OCI-LY1 (cell line): Measurements from ENCODE around the gene LMTK2.

ENCODE experiments used
- CTCF ChIP-seq: fragments of 200-600 bp; sonication (generic), shearing (Covaris generic); IDR thresholded peaks from 2 replicates; pipeline ENCODE4 v1.5.1; 2017; ENCODE audit warnings: mild to moderate bottlenecking, antibody characterized with exemption, low read length, moderate library complexity, mixed read lengths
- EZH2 ChIP-seq: fragments of 200-600 bp; sonication (generic), shearing (Covaris generic); IDR thresholded peaks from 2 replicates; pipeline ENCODE4 v1.8.0; 2017; ENCODE audit warnings: borderline replicate concordance, mixed run types, mild to moderate bottlenecking, antibody characterized with exemption, low read length, moderate library complexity, mixed read lengths

DNA sequence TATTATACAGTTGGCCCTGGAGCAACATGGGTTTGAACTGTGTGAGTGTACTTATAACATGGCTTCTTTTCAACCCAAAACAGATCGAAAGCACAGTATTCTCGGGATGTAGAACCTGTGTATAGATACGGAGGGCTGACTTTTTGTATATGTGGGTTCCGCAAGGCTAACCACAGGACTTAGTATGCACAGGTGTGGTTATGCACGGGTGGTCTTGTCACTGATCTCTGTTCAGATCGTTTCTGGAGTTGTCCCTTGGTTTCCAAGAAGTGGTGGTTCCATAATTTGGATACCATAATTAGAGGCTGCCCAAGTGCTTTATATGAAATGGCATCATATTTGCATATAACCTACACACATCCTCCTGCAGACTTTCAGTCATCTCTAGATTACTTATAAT is 93.7 kb downstream of the LMTK2 start:
- TF ChIP-seq CTCF (no peak), EZH2 (no peak)
